HCT116 (cell line): ENCODE results near the gene ZC3H12C. TPM values are rescaled to one million over a fixed set of nuclear protein-coding genes. Genes with fewer than 3 reads are reported as not detected.

Source experiments
- ATAC-seq: fragments of 200-7000 bp; cut with Tn5 transposase; 2 replicates; pipeline ENCODE4 v1.9.1; 2020; ENCODE audit warnings: mild to moderate bottlenecking, moderate library complexity
- BruUV-seq: library from RNA; stranded (reverse); fragments of 400-500 nt; replicated peaks from 2 replicates; lab custom pipeline; 2021; lab: Mats Ljungman, UMichigan
- CTCF ChIA-PET: fragments of 300-600 bp; sonication (Branson Sonifier 250); formaldehyde crosslinking; loops from one replicate; lab custom pipeline; 2021; ENCODE audit warnings: antibody characterized with exemption; lab: Charles Lee
- POLR2A ChIA-PET: fragments of 300-600, 350-600 bp; sonication (Branson Sonifier 250); formaldehyde crosslinking; loops from one replicate; lab custom pipeline; 2021; ENCODE audit warnings: antibody characterized with exemption; lab: Charles Lee
- RAD21 ChIA-PET, 2 experiments: fragments of 300-600 bp; sonication (Branson Sonifier 250); formaldehyde crosslinking; loops; one replicate each; lab custom pipeline; 2023; ENCODE audit warnings: low total read pairs in 2 of 2; ENCODE audit not compliant: uncharacterized antibody in 2 of 2, unreplicated experiment in 2 of 2, low non-redundant PET in 1 of 2; lab: Charles Lee
- DNase-seq: peaks from one replicate; pipeline ENCODE4 v3.0.0-alpha.2; 2010; ENCODE audit warnings: low read depth, low spot score
- H2AFZ ChIP-seq: fragments of 200-600 bp; shearing (Covaris generic), sonication (generic); 2 replicates; pipeline ENCODE4 v1.6.1; 2017; ENCODE audit warnings: low read depth, mixed run types, mixed read lengths, antibody characterized with exemption, low read length; ENCODE audit not compliant: poor library complexity, severe bottlenecking
- H3K27ac ChIP-seq: 2 replicates; pipeline ENCODE4 v1.5.1; 2012; ENCODE audit warnings: low read depth, low read length
- H3K27me3 ChIP-seq: fragments of 200-600 bp; sonication (generic); 2 replicates; pipeline ENCODE4 v1.6.1; 2016; ENCODE audit warnings: mixed run types, low read length, mixed read lengths; ENCODE audit not compliant: insufficient read depth
- H3K36me3 ChIP-seq, 2 experiments: fragments of 200-500 bp in 1 of 2; fragments of 200-600 bp in 1 of 2; sonication (Bioruptor generic) in 1 of 2; sonication (generic) in 1 of 2; 2 replicates each; pipeline versions ENCODE4 v1.5.1 to v1.6.1; 2014 to 2016; ENCODE audit warnings: low read length in 2 of 2, inconsistent platforms in 1 of 2, mixed read lengths in 1 of 2, mixed run types in 1 of 2; ENCODE audit not compliant: insufficient read depth in 2 of 2, control insufficient read depth in 1 of 2
- H3K4me1 ChIP-seq, 2 experiments: fragments of 200-600 bp in 1 of 2; sonication (generic) in 1 of 2; 2 replicates each; pipeline versions ENCODE4 v1.5.1 to v1.6.1; 2012 to 2017; ENCODE audit warnings: low read length in 2 of 2, inconsistent platforms in 1 of 2, mild to moderate bottlenecking in 1 of 2, mixed read lengths in 1 of 2, mixed run types in 1 of 2, moderate library complexity in 1 of 2; ENCODE audit not compliant: insufficient read depth in 2 of 2, control insufficient read depth in 1 of 2
- H3K4me2 ChIP-seq: fragments of 200-600 bp; sonication (generic); 2 replicates; pipeline ENCODE4 v1.6.1; 2017; ENCODE audit warnings: mixed run types, low read length, mixed read lengths
- H3K4me3 ChIP-seq, 2 experiments: fragments of 200-600 bp in 1 of 2; sonication (generic) in 1 of 2; replicated peaks in 1 of 2; 2 replicates each; pipeline ENCODE4 v1.5.1; 2011 to 2016; ENCODE audit warnings: low read length in 2 of 2, control low read depth in 1 of 2, low read depth in 1 of 2, mild to moderate bottlenecking in 1 of 2, mixed read lengths in 1 of 2, mixed run types in 1 of 2
- H3K79me2 ChIP-seq: fragments of 200-600 bp; sonication (generic); 2 replicates; pipeline ENCODE4 v1.6.1; 2017; ENCODE audit warnings: mild to moderate bottlenecking, mixed run types, low read length, moderate library complexity, mixed read lengths; ENCODE audit not compliant: insufficient read depth
- H3K9ac ChIP-seq: fragments of 200-600 bp; sonication (generic); 2 replicates; pipeline ENCODE4 v1.6.1; 2016; ENCODE audit warnings: low read length, mixed read lengths
- H3K9me2 ChIP-seq: fragments of 200-600 bp; sonication (generic), shearing (Covaris generic); 2 replicates; pipeline ENCODE4 v1.6.1; 2017; ENCODE audit warnings: mixed run types, mild to moderate bottlenecking, moderate library complexity; ENCODE audit not compliant: insufficient read depth
- H3K9me3 ChIP-seq, 2 experiments: fragments of 200-500 bp in 1 of 2; fragments of 200-600 bp in 1 of 2; sonication (Bioruptor generic) in 1 of 2; sonication (generic) in 1 of 2; 2 replicates each; pipeline ENCODE4 v1.6.1; 2014 to 2017; ENCODE audit warnings: low read length in 2 of 2, mixed read lengths in 2 of 2, inconsistent platforms in 1 of 2, low read depth in 1 of 2, mild to moderate bottlenecking in 1 of 2, mixed run types in 1 of 2, moderate library complexity in 1 of 2; ENCODE audit not compliant: control insufficient read depth in 1 of 2, insufficient read depth in 1 of 2
- H4K20me1 ChIP-seq: fragments of 200-600 bp; sonication (generic), shearing (Covaris generic); 2 replicates; pipeline ENCODE4 v1.6.1; 2017; ENCODE audit warnings: mixed run types, mild to moderate bottlenecking, moderate library complexity; ENCODE audit not compliant: insufficient read depth
- CEBPB ChIP-seq: IDR thresholded peaks from 2 replicates; pipeline ENCODE4 v1.6.1; 2012; ENCODE audit warnings: low read depth
- EGR1 ChIP-seq: IDR thresholded peaks from 2 replicates; pipeline ENCODE4 v1.6.1; 2012; ENCODE audit warnings: low read depth
- ELF1 ChIP-seq: IDR thresholded peaks from 2 replicates; pipeline ENCODE4 v1.6.1; 2012; ENCODE audit warnings: low read depth, borderline replicate concordance
- EZH2 ChIP-seq: fragments of 200-600 bp; sonication (generic); IDR thresholded peaks from 2 replicates; pipeline ENCODE4 v1.6.1; 2017; ENCODE audit warnings: antibody characterized with exemption, mixed run types
- EZH2phosphoT487 ChIP-seq: fragments of 200-600 bp; IDR thresholded peaks from 2 replicates; pipeline ENCODE4 v1.6.1; 2018; ENCODE audit warnings: antibody characterized with exemption, borderline replicate concordance
- FOSL1 ChIP-seq: IDR thresholded peaks from 2 replicates; pipeline ENCODE4 v1.6.1; 2012; ENCODE audit warnings: low read depth
- JUND ChIP-seq: IDR thresholded peaks from 2 replicates; pipeline ENCODE4 v1.6.1; 2012
- POLR2A ChIP-seq: IDR thresholded peaks from 2 replicates; pipeline ENCODE4 v1.7.0; 2011; ENCODE audit warnings: borderline replicate concordance; ENCODE audit not compliant: insufficient read depth, insufficient read length; ENCODE audit errors: extremely low read depth
- SIN3A ChIP-seq: IDR thresholded peaks from 2 replicates; pipeline ENCODE4 v1.6.1; 2012; ENCODE audit warnings: low read depth
- SRF ChIP-seq: IDR thresholded peaks from 2 replicates; pipeline ENCODE4 v1.6.1; 2012; ENCODE audit warnings: low read depth
- TCF7L2 ChIP-seq: IDR thresholded peaks from 2 replicates; pipeline ENCODE4 v1.7.0; 2011; ENCODE audit warnings: borderline replicate concordance, inconsistent platforms; ENCODE audit not compliant: insufficient read depth, insufficient read length; ENCODE audit errors: extremely low read depth
- ZFX ChIP-seq: fragments of 450-650 bp; IDR thresholded peaks from 2 replicates; pipeline ENCODE4 v1.6.1; 2017
- intact Hi-C: fragments of 100-400 bp; cut with micrococcal nuclease; formaldehyde crosslinking; loops from 2 replicates; pipeline ENCODE4 v1.10.0; 2022
- total RNA-seq: library from RNA; stranded (reverse); gene quantifications from one replicate; pipeline ENCODE4 v1.2.1, GENCODE V29; 2021; ENCODE audit not compliant: unreplicated experiment
- TF ChIP-seq, protein P1 (sequence below): IDR thresholded peaks from 2 replicates; pipeline ENCODE4 v1.6.1; 2012
- TF ChIP-seq, protein P2 (sequence below): IDR thresholded peaks from 2 replicates; pipeline ENCODE4 v1.6.1; 2012; ENCODE audit warnings: low read depth
- TF ChIP-seq, protein P3 (sequence below), 3 experiments: fragments of 200-600 bp in 1 of 3; sonication (generic) in 1 of 3; IDR thresholded peaks in 2 of 3; conservative IDR thresholded peaks in 1 of 3; 2 replicates each; pipeline ENCODE4 v1.5.1; 2012 to 2017; ENCODE audit warnings: low read depth in 2 of 3, low read length in 2 of 3, antibody characterized with exemption in 1 of 3, borderline replicate concordance in 1 of 3, control low read depth in 1 of 3, mild to moderate bottlenecking in 1 of 3, mixed read lengths in 1 of 3, mixed run types in 1 of 3, moderate library complexity in 1 of 3; ENCODE audit not compliant: insufficient read depth in 1 of 3

Gene ZC3H12C
- total RNA-seq, 1 experiment from 2014 or later: 10.2 TPM

DNA sequence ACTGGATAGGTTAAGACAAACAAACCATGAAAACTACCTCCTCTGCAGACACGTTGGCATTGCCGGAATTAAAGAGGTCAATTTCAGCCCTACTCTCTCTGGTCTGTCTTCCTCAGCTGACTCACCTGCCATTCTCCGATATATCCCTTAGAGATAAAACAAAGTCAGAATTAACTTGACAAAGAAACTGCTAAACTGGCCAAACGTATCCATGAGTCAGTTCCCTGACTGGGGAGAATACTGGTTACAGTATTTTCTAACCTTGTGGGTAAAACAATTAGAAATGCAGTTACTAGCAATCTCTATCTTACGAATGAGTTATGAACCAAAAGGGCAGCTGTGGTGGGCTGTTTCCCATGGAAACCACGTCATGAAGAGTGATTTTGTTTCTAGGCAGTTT, 107.0 kb downstream of the ZC3H12C start:
- POLR2A ChIA-PET: no interaction called here

More for the DNA sequence above, 107.0 kb downstream of the ZC3H12C start:
- no peak overlapping the region for H3K4me3 ChIP-seq
- 0 out of 2 replicates have a peak, but pooled peaks cover 3% of the 10 kb centered on the region for H4K20me1 ChIP-seq
- ChIA-PET CTCF (interaction anchor here (1.7 to 4.6 kb wide), 5 partner anchors 165 to 347 kb away, joined by 6 to 59 read pairs (median 28); no protein-coding TSS in a partner anchor), RAD21 (no interaction called here)
- H3K9me3 ChIP-seq: no peaks in the 10 kb centered on the region
- no peak overlapping the region for H2AFZ ChIP-seq
- BruUV-seq: no TSS peak
- intact Hi-C loops: loop anchor here (5.0 to 10.0 kb wide), 2 partner anchors 253 to 1035 kb away; no protein-coding TSS in a partner anchor
- H3K36me3 ChIP-seq: no peaks in the 10 kb centered on the region
- H3K4me1 ChIP-seq: peaks cover 25% of the 10 kb centered on the region in 2 experiments
- no peak for DNase-seq
- no peak for ATAC-seq
- no peaks in the 10 kb centered on the region for H3K9me2 ChIP-seq
- H3K27me3 ChIP-seq: no peaks in the 10 kb centered on the region
- H3K9ac ChIP-seq: no peak overlapping the region
- TF ChIP-seq, protein P1, sequence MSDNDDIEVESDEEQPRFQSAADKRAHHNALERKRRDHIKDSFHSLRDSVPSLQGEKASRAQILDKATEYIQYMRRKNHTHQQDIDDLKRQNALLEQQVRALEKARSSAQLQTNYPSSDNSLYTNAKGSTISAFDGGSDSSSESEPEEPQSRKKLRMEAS: no peak
- TF ChIP-seq, protein P2, sequence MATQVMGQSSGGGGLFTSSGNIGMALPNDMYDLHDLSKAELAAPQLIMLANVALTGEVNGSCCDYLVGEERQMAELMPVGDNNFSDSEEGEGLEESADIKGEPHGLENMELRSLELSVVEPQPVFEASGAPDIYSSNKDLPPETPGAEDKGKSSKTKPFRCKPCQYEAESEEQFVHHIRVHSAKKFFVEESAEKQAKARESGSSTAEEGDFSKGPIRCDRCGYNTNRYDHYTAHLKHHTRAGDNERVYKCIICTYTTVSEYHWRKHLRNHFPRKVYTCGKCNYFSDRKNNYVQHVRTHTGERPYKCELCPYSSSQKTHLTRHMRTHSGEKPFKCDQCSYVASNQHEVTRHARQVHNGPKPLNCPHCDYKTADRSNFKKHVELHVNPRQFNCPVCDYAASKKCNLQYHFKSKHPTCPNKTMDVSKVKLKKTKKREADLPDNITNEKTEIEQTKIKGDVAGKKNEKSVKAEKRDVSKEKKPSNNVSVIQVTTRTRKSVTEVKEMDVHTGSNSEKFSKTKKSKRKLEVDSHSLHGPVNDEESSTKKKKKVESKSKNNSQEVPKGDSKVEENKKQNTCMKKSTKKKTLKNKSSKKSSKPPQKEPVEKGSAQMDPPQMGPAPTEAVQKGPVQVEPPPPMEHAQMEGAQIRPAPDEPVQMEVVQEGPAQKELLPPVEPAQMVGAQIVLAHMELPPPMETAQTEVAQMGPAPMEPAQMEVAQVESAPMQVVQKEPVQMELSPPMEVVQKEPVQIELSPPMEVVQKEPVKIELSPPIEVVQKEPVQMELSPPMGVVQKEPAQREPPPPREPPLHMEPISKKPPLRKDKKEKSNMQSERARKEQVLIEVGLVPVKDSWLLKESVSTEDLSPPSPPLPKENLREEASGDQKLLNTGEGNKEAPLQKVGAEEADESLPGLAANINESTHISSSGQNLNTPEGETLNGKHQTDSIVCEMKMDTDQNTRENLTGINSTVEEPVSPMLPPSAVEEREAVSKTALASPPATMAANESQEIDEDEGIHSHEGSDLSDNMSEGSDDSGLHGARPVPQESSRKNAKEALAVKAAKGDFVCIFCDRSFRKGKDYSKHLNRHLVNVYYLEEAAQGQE: no peak
- TF ChIP-seq ELF1 (no peak), EZH2 (no peak), CEBPB (no peak), EGR1 (no peak), FOSL1 (no peak), JUND (no peak), ZFX (no peak), TCF7L2 (no peak), POLR2A (no peak), SIN3A (no peak), EZH2phosphoT487 (no peak), SRF (no peak)
- TF ChIP-seq, protein P3, sequence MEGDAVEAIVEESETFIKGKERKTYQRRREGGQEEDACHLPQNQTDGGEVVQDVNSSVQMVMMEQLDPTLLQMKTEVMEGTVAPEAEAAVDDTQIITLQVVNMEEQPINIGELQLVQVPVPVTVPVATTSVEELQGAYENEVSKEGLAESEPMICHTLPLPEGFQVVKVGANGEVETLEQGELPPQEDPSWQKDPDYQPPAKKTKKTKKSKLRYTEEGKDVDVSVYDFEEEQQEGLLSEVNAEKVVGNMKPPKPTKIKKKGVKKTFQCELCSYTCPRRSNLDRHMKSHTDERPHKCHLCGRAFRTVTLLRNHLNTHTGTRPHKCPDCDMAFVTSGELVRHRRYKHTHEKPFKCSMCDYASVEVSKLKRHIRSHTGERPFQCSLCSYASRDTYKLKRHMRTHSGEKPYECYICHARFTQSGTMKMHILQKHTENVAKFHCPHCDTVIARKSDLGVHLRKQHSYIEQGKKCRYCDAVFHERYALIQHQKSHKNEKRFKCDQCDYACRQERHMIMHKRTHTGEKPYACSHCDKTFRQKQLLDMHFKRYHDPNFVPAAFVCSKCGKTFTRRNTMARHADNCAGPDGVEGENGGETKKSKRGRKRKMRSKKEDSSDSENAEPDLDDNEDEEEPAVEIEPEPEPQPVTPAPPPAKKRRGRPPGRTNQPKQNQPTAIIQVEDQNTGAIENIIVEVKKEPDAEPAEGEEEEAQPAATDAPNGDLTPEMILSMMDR (IDR thresholded peaks at IDR 0.05 in 2 of 3, conservative IDR thresholded peaks at IDR 0.05 in 1 of 3; ENCODE audit: borderline replicate concordance in 1 of 3, insufficient read depth in 1 of 3, low read depth in 2 of 3, low read length in 2 of 3): no peak
- no peak overlapping the region for H3K27ac ChIP-seq
- H3K79me2 ChIP-seq: no peaks in the 10 kb centered on the region
- H3K4me2 ChIP-seq: no peak overlapping the region
